ENCODE results near the gene UBE2J2. TPM values are rescaled to one million over a fixed set of nuclear protein-coding genes. Genes with fewer than 3 reads are reported as not detected.

UBE2J2 gene
- total and polyA plus RNA-seq, 4 donors: 21.0 to 30.4 (median 25.8) TPM

DNA sequence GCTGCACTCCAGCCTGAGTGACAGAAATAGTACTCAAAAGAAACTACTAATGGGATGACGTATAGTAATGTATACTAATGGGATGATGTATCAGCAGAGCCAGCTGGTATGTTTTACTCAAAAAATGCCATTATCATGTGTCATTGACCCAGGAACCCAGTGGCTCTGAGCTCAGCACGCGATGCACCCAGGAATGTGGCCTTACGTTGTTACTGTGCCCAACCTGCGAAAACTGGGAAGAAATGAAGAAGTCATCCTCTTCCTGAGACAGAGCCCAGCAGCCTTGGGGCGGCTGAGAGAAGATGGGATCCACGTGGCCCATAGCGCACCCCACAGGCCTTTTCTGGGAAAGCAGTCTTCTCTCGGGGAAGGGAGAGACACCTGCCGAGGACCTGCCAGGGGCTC is 8.8 kb downstream of the UBE2J2 start (continued):
- TF ChIP-seq HNF4G (IDR thresholded peaks at IDR 0.05) (no peak), RAD21 (IDR thresholded peaks at IDR 0.05) (no peak), YY1 (IDR thresholded peaks at IDR 0.05) (no peak), JUND (IDR thresholded peaks at IDR 0.05) (no peak), FOXA2 (IDR thresholded peaks at IDR 0.05) (no peak)
- TF ChIP-seq, protein P1, sequence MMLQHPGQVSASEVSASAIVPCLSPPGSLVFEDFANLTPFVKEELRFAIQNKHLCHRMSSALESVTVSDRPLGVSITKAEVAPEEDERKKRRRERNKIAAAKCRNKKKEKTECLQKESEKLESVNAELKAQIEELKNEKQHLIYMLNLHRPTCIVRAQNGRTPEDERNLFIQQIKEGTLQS (IDR thresholded peaks at IDR 0.05): no peak

DNA sequence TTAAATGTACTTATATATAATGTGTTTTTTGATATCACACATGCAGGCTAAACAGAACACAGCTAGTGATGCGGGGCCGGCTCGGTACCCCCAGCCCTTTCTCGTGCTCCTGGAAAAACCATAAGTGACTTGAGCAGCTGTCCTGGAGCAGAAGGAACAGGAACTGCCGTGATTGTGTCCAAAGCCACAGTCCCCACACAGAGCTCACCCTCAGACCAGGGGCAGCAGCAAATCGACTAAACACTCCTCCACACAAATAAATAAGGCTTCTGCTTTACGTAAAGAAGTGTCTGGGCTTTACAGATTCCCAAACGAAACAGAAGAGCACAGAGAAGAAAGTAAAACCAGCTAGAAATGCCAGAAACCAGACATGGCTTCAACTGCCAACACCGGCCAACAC is 9.6 kb downstream of the UBE2J2 start:
- TF ChIP-seq RAD21 (IDR thresholded peaks at IDR 0.05) (no peak), HNF4A (conservative IDR thresholded peaks at IDR 0.05) (no peak), GABPA (IDR thresholded peaks at IDR 0.05 in 1 of 2, conservative IDR thresholded peaks at IDR 0.05 in 1 of 2) (no peak), EGR1 (IDR thresholded peaks at IDR 0.05; ENCODE audit: low read depth in 2 of 2) (no peak), SP1 (IDR thresholded peaks at IDR 0.05) (no peak), FOXA1 (IDR thresholded peaks at IDR 0.05) (no peak), HNF4G (IDR thresholded peaks at IDR 0.05) (no peak), YY1 (IDR thresholded peaks at IDR 0.05) (no peak), NR2F2 (IDR thresholded peaks at IDR 0.05) (no peak), FOXA2 (IDR thresholded peaks at IDR 0.05) (no peak), TAF1 (conservative IDR thresholded peaks at IDR 0.05) (no peak), RXRA (IDR thresholded peaks at IDR 0.05) (no peak), JUND (IDR thresholded peaks at IDR 0.05) (no peak)
- TF ChIP-seq, protein P2, sequence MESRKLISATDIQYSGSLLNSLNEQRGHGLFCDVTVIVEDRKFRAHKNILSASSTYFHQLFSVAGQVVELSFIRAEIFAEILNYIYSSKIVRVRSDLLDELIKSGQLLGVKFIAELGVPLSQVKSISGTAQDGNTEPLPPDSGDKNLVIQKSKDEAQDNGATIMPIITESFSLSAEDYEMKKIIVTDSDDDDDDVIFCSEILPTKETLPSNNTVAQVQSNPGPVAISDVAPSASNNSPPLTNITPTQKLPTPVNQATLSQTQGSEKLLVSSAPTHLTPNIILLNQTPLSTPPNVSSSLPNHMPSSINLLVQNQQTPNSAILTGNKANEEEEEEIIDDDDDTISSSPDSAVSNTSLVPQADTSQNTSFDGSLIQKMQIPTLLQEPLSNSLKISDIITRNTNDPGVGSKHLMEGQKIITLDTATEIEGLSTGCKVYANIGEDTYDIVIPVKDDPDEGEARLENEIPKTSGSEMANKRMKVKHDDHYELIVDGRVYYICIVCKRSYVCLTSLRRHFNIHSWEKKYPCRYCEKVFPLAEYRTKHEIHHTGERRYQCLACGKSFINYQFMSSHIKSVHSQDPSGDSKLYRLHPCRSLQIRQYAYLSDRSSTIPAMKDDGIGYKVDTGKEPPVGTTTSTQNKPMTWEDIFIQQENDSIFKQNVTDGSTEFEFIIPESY (IDR thresholded peaks at IDR 0.05): no peak
- TF ChIP-seq, protein P1 (IDR thresholded peaks at IDR 0.05): no peak
- TF ChIP-seq, protein P3, sequence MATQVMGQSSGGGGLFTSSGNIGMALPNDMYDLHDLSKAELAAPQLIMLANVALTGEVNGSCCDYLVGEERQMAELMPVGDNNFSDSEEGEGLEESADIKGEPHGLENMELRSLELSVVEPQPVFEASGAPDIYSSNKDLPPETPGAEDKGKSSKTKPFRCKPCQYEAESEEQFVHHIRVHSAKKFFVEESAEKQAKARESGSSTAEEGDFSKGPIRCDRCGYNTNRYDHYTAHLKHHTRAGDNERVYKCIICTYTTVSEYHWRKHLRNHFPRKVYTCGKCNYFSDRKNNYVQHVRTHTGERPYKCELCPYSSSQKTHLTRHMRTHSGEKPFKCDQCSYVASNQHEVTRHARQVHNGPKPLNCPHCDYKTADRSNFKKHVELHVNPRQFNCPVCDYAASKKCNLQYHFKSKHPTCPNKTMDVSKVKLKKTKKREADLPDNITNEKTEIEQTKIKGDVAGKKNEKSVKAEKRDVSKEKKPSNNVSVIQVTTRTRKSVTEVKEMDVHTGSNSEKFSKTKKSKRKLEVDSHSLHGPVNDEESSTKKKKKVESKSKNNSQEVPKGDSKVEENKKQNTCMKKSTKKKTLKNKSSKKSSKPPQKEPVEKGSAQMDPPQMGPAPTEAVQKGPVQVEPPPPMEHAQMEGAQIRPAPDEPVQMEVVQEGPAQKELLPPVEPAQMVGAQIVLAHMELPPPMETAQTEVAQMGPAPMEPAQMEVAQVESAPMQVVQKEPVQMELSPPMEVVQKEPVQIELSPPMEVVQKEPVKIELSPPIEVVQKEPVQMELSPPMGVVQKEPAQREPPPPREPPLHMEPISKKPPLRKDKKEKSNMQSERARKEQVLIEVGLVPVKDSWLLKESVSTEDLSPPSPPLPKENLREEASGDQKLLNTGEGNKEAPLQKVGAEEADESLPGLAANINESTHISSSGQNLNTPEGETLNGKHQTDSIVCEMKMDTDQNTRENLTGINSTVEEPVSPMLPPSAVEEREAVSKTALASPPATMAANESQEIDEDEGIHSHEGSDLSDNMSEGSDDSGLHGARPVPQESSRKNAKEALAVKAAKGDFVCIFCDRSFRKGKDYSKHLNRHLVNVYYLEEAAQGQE (IDR thresholded peaks at IDR 0.05): no peak
- TF ChIP-seq, protein P4, sequence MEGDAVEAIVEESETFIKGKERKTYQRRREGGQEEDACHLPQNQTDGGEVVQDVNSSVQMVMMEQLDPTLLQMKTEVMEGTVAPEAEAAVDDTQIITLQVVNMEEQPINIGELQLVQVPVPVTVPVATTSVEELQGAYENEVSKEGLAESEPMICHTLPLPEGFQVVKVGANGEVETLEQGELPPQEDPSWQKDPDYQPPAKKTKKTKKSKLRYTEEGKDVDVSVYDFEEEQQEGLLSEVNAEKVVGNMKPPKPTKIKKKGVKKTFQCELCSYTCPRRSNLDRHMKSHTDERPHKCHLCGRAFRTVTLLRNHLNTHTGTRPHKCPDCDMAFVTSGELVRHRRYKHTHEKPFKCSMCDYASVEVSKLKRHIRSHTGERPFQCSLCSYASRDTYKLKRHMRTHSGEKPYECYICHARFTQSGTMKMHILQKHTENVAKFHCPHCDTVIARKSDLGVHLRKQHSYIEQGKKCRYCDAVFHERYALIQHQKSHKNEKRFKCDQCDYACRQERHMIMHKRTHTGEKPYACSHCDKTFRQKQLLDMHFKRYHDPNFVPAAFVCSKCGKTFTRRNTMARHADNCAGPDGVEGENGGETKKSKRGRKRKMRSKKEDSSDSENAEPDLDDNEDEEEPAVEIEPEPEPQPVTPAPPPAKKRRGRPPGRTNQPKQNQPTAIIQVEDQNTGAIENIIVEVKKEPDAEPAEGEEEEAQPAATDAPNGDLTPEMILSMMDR (IDR thresholded peaks at IDR 0.05; ENCODE audit: low read depth, low read length, missing input control): no peak
- TF ChIP-seq, protein P5, sequence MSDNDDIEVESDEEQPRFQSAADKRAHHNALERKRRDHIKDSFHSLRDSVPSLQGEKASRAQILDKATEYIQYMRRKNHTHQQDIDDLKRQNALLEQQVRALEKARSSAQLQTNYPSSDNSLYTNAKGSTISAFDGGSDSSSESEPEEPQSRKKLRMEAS (IDR thresholded peaks at IDR 0.05): no peak
- DNase-seq (ENCODE audit: low spot score): no peak
- no peak overlapping the region for H3K9ac ChIP-seq (ENCODE audit: low read depth in 1 of 2, low read length in 2 of 2)
- WGBS: 94% methylated on average over 9 of the region's 9 CpGs
- no peak overlapping the region for H3K4me3 ChIP-seq (ENCODE audit: low read depth in 1 of 3, low read length in 3 of 3)
- H3K9me3 ChIP-seq (ENCODE audit: control insufficient read depth in 4 of 4, low read length in 3 of 4): no peaks in the 10 kb centered on the region
- no peaks in the 10 kb centered on the region for H3K27me3 ChIP-seq (ENCODE audit: control insufficient read depth in 4 of 4, insufficient read depth in 4 of 4, low read length in 3 of 4)
- H3K4me1 ChIP-seq (ENCODE audit: control insufficient read depth in 4 of 4, insufficient read depth in 4 of 4, low read length in 3 of 4): no peaks in the 10 kb centered on the region
- H3K36me3 ChIP-seq (ENCODE audit: control insufficient read depth in 4 of 4, insufficient read depth in 3 of 4, low read depth in 1 of 4, low read length in 3 of 4): peaks cover 13 to 45% (median 28%) of the 10 kb centered on the region in 4 donors
- H3K27ac ChIP-seq (ENCODE audit: low read depth in 1 of 2, low read length in 2 of 2): no peak overlapping the region
